Fibroblast of peridontal ligament (primary cell): ENCODE measurements around the gene GGACT.
"Not testable (repeated sequence)": the region's sequence is repeated elsewhere in the genome, so short reads cannot be mapped to it uniquely, and the experiment has no call there.

Experiments used
- DNase-seq: peaks from one replicate; pipeline ENCODE4 v3.0.0-alpha.2; 2010; ENCODE audit errors: extremely low read depth

GGACT gene

GRCh38 chr13:100529666-100530377, 58.8 kb downstream of the GGACT start:
- DNase-seq: no peak

GRCh38 chr13:100528820-100529219, 59.8 kb downstream of the GGACT start:
- DNase-seq: no peak

- no peak for DNase-seq
Measured at GRCh38 chr13:100528353-100528752, 60.2 kb downstream of the GGACT start.

- DNase-seq: no peak
Measured at GRCh38 chr13:100527644-100528043, 60.9 kb downstream of the GGACT start.

GRCh38 chr13:100526318-100527000, 62.1 kb downstream of the GGACT start:
- no peak for DNase-seq

GRCh38 chr13:100525453-100526317, 62.9 kb downstream of the GGACT start:
- DNase-seq: no peak

- not testable (repeated sequence) for DNase-seq
Measured at GRCh38 chr13:100524688-100525087, 63.9 kb downstream of the GGACT start.

GRCh38 chr13:100523981-100524386, 64.6 kb downstream of the GGACT start:
- DNase-seq: no peak

- no peak for DNase-seq
Measured at GRCh38 chr13:100523411-100523810, 65.2 kb downstream of the GGACT start.

- DNase-seq: no peak
Measured at GRCh38 chr13:100522618-100523309, 65.8 kb downstream of the GGACT start.

- DNase-seq: no peak
Measured at GRCh38 chr13:100521851-100522617, 66.6 kb downstream of the GGACT start.

- DNase-seq: no peak
Measured at GRCh38 chr13:100520936-100521850, 67.4 kb downstream of the GGACT start.

GRCh38 chr13:100519626-100520025, 69.0 kb downstream of the GGACT start:
- no peak for DNase-seq

GRCh38 chr13:100518394-100519062, 70.1 kb downstream of the GGACT start:
- DNase-seq: no peak

- DNase-seq: no peak
Measured at GRCh38 chr13:100517728-100518127, 70.9 kb downstream of the GGACT start.

- DNase-seq: no peak
Measured at GRCh38 chr13:100517135-100517534, 71.5 kb downstream of the GGACT start.

GRCh38 chr13:100515410-100515800, 73.2 kb downstream of the GGACT start:
- no peak for DNase-seq

- peak; percentile 79 for DNase-seq
Measured at GRCh38 chr13:100514788-100515409, 73.7 kb downstream of the GGACT start.
